GM12872 (cell line): ENCODE measurements around the gene MYO15B.

Experiments used
- CTCF ChIP-seq: IDR thresholded peaks from 3 replicates; pipeline ENCODE4 v1.5.1; 2011; ENCODE audit warnings: low read depth, mild to moderate bottlenecking, low read length, moderate library complexity; ENCODE audit not compliant: insufficient read depth

The MYO15B gene

GRCh38 chr17:75574404-75575036 is 13.1 kb upstream of the MYO15B start:
- no peak for TF ChIP-seq CTCF

- no peak for TF ChIP-seq CTCF
Measured at GRCh38 chr17:75575197-75575596, 12.4 kb upstream of the MYO15B start.

- no peak for TF ChIP-seq CTCF
Measured at GRCh38 chr17:75575728-75576127, 11.9 kb upstream of the MYO15B start.

GRCh38 chr17:75576661-75577060 is 10.9 kb upstream of the MYO15B start:
- no peak for TF ChIP-seq CTCF

- no peak for TF ChIP-seq CTCF
Measured at GRCh38 chr17:75584849-75585175, 2.8 kb upstream of the MYO15B start.

- no peak for TF ChIP-seq CTCF
Measured at GRCh38 chr17:75588596-75589011, 1.0 kb downstream of the MYO15B start.

GRCh38 chr17:75589012-75589918 is 1.7 kb downstream of the MYO15B start:
- TF ChIP-seq CTCF: peak; percentile 44; the same call in 1 of the 3 replicates
